ENCODE data around the gene EHF.

The EHF gene

DNA sequence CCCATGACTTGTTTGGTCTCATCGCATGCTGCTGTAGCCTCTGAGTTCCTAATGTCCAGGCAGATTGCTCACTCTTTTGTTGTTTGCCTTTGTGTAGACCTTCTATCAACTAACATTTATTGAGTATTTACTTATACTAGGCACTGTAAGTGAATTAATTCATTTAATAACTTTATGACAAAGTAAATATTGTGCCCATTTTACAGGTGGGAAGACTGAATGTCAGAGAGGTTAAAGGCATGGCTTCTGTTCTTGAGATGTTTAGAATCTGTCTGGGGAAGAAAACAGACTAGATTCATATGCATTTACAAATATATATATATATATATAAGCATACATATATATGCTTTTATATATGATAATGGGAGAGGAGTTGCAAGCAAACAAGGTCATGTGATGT is 27.1 kb downstream of the EHF start:
- no peak overlapping the region for H3K4me3 ChIP-seq (ENCODE audit: low read length)
- H3K9me3 ChIP-seq (ENCODE audit: insufficient read depth, low read depth, low read length): no peaks in the 10 kb centered on the region
- no peaks in the 10 kb centered on the region for H3K36me3 ChIP-seq (ENCODE audit: insufficient read depth, low read depth, low read length)
- peaks cover 15% of the 10 kb centered on the region for H3K4me1 ChIP-seq (ENCODE audit: insufficient read depth, low read length)
- H3K9ac ChIP-seq (ENCODE audit: low read depth, low read length): no peak overlapping the region
- no peak overlapping the region for H3K27ac ChIP-seq (ENCODE audit: low read length)
- H3K27me3 ChIP-seq (ENCODE audit: insufficient read depth, low read length): no peaks in the 10 kb centered on the region; the same call in 1 of the 2 replicates

- Histone ChIP-seq H3K9me3 (ENCODE audit: insufficient read depth, low read depth, low read length) (no peaks in the 10 kb centered on the region), H3K9ac (ENCODE audit: low read depth, low read length) (no peak overlapping the region), H3K4me3 (ENCODE audit: low read length) (no peak overlapping the region), H3K36me3 (ENCODE audit: insufficient read depth, low read depth, low read length) (no peaks in the 10 kb centered on the region), H3K4me1 (ENCODE audit: insufficient read depth, low read length) (peaks cover 23% of the 10 kb centered on the region), H3K27me3 (ENCODE audit: insufficient read depth, low read length) (no peaks in the 10 kb centered on the region; the same call in 1 of the 2 replicates), H3K27ac (ENCODE audit: low read length) (no peak overlapping the region)
Measured at GRCh38 chr11:34649597-34649996, 28.7 kb downstream of the EHF start.

- H3K36me3 ChIP-seq (ENCODE audit: insufficient read depth, low read depth, low read length): no peaks in the 10 kb centered on the region
- H3K4me3 ChIP-seq (ENCODE audit: low read length): no peak overlapping the region
- no peaks in the 10 kb centered on the region; the same call in 1 of the 2 replicates for H3K27me3 ChIP-seq (ENCODE audit: insufficient read depth, low read length)
- no peaks in the 10 kb centered on the region for H3K9me3 ChIP-seq (ENCODE audit: insufficient read depth, low read depth, low read length)
- peaks cover 23% of the 10 kb centered on the region for H3K4me1 ChIP-seq (ENCODE audit: insufficient read depth, low read length)
- no peak overlapping the region for H3K9ac ChIP-seq (ENCODE audit: low read depth, low read length)
- H3K27ac ChIP-seq (ENCODE audit: low read length): no peak overlapping the region
Measured at GRCh38 chr11:34650528-34650927, 29.6 kb downstream of the EHF start.

GRCh38 chr11:34651551-34651950 is 30.7 kb downstream of the EHF start:
- Histone ChIP-seq H3K27ac (ENCODE audit: low read length) (no peak overlapping the region), H3K9ac (ENCODE audit: low read depth, low read length) (no peak overlapping the region), H3K4me1 (ENCODE audit: insufficient read depth, low read length) (peaks cover 23% of the 10 kb centered on the region), H3K27me3 (ENCODE audit: insufficient read depth, low read length) (no peaks in the 10 kb centered on the region; the same call in 1 of the 2 replicates), H3K36me3 (ENCODE audit: insufficient read depth, low read depth, low read length) (no peaks in the 10 kb centered on the region), H3K9me3 (ENCODE audit: insufficient read depth, low read depth, low read length) (no peaks in the 10 kb centered on the region), H3K4me3 (ENCODE audit: low read length) (no peak overlapping the region)

DNA sequence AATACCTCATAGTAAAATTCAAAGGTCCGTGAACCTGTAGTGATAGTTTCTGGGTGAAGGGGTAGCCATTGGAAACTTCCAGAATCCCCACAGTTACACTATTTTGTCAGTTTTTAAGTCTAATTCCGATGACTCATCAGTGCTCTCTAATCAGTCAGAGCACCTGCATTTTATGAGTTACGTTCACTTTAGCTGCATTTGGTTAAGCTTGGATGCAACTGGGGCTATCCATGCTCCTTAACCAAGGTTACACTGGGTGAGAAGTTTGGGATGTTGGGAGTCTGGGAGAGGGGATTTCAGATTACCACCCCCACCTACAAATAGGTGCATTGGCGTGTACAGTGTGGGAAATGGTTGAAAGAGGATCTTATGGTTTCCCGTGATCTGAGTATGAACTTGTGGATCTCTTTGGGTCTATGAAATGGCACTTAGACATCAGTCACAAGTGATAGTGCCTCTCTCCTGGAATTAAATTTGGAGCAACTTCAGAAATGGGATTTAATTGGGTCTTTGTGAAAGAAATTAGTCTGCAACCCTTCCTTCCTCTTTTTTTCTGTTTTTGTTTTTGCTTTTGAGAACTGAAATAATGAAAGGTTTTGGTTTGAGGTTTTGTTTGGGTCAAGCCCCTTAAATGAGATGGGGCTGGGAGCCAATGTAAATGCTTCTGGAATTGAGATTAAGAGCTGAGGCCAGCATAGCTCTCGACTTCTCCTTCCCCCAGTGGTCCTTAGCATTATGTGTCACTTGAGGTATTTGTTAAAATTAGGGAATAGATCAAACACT is 31.5 kb downstream of the EHF start:
- Histone ChIP-seq H3K9me3 (ENCODE audit: insufficient read depth, low read depth, low read length) (no peaks in the 10 kb centered on the region), H3K36me3 (ENCODE audit: insufficient read depth, low read depth, low read length) (no peaks in the 10 kb centered on the region), H3K4me3 (ENCODE audit: low read length) (no peak overlapping the region), H3K27ac (ENCODE audit: low read length) (no peak overlapping the region), H3K9ac (ENCODE audit: low read depth, low read length) (no peak overlapping the region), H3K4me1 (ENCODE audit: insufficient read depth, low read length) (peaks cover 23% of the 10 kb centered on the region), H3K27me3 (ENCODE audit: insufficient read depth, low read length) (no peaks in the 10 kb centered on the region; the same call in 1 of the 2 replicates)

DNA sequence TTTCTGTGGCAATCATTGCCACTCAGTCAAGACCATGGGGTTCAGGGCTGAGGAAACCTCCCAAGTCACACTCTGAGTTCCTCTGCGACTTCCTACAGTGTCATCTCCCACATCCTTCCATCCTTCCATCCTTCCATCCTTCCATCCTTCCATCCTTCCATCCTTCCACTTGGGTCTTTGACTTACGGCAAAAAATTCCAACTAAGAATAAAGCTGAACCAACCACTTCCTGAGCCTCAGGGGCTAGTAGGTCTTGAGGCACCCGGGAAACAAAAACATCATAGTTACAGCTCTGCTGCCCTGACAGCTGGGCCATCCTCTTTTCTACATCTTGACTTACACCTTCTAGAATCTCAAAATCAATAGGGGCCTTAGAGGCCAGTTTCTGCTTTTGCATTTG is 32.1 kb downstream of the EHF start:
- Histone ChIP-seq H3K36me3 (ENCODE audit: insufficient read depth, low read depth, low read length) (no peaks in the 10 kb centered on the region), H3K27ac (ENCODE audit: low read length) (no peak overlapping the region), H3K27me3 (ENCODE audit: insufficient read depth, low read length) (no peaks in the 10 kb centered on the region; the same call in 1 of the 2 replicates), H3K4me1 (ENCODE audit: insufficient read depth, low read length) (peaks cover 23% of the 10 kb centered on the region), H3K4me3 (ENCODE audit: low read length) (no peak overlapping the region), H3K9me3 (ENCODE audit: insufficient read depth, low read depth, low read length) (no peaks in the 10 kb centered on the region), H3K9ac (ENCODE audit: low read depth, low read length) (no peak overlapping the region)

DNA sequence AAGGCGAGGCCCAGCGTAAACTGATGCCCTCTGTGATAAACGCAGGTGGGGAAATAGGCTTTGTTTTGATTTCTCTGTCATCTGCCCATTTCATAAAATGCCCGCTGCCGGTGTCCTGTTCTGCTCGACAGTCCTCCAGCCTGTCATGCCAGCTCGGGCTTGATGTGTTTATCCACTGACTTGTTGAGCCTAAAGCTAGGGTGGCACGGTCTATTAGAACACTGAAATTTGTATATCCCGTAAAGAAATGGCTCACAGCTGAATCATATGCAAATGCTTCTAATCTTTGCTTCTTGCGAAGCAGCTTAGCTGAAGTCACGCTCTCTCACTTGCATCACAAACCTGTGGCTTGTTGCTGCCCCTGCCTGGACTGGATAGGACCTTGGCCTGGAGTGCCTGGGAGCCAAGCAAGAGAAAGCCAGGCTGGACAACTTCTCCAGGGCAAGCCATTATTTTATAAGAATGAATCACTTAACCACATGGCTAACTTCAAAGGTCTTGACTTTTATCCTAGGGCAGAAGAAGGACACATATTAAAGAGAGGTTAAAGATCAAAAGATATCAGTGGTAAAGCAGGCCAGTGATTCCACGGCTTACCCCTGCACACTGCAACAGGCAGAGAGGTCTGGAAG is 33.1 kb downstream of the EHF start:
- Histone ChIP-seq H3K4me3 (ENCODE audit: low read length) (no peak overlapping the region), H3K9ac (ENCODE audit: low read depth, low read length) (no peak overlapping the region), H3K27ac (ENCODE audit: low read length) (no peak overlapping the region), H3K27me3 (ENCODE audit: insufficient read depth, low read length) (no peaks in the 10 kb centered on the region; the same call in 1 of the 2 replicates), H3K4me1 (ENCODE audit: insufficient read depth, low read length) (peaks cover 23% of the 10 kb centered on the region), H3K9me3 (ENCODE audit: insufficient read depth, low read depth, low read length) (no peaks in the 10 kb centered on the region), H3K36me3 (ENCODE audit: insufficient read depth, low read depth, low read length) (no peaks in the 10 kb centered on the region)

DNA sequence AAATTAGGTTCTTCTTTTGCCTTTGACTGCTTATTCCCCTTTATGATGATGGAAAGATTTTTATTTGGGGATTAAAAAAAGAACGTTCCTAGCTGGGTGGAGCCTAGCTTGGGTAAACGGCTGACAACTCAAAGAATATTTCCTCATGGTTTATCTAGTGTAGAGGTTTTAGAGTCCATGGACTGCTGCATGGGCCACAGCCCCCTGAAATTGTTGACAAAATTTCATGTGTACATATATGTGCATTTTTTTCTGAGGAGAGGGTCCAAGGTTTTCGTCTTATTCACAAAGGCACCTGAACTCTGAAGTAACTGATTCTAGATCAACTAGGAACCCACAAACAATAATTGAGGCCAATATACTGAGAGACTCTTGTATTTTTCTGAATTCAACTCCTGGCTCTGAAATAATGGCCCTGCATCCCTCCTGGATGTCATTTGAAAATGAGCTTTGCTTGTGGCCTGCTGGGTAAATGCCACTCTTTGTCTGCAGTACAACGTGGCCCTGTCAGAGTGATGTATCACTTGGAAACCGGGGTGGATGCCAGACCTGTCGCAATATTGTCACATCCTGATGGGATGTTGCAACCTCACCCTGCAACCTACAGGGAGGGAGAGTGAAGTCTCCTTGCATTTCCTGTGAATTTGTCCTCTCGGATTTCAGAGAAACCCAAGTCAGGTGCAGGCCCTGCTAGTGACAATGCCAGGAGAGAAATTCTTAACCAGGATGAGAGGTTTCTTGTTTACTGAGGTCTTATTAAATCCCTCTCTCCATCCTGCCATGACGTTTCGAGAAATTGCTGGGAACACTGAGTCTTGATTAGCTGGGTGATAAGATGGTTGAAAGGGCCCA is 33.8 kb downstream of the EHF start:
- Histone ChIP-seq H3K4me1 (ENCODE audit: insufficient read depth, low read length) (peaks cover 23% of the 10 kb centered on the region), H3K9ac (ENCODE audit: low read depth, low read length) (no peak overlapping the region), H3K9me3 (ENCODE audit: insufficient read depth, low read depth, low read length) (no peaks in the 10 kb centered on the region), H3K27me3 (ENCODE audit: insufficient read depth, low read length) (no peaks in the 10 kb centered on the region; the same call in 1 of the 2 replicates), H3K4me3 (ENCODE audit: low read length) (no peak overlapping the region), H3K36me3 (ENCODE audit: insufficient read depth, low read depth, low read length) (no peaks in the 10 kb centered on the region), H3K27ac (ENCODE audit: low read length) (no peak overlapping the region)

DNA sequence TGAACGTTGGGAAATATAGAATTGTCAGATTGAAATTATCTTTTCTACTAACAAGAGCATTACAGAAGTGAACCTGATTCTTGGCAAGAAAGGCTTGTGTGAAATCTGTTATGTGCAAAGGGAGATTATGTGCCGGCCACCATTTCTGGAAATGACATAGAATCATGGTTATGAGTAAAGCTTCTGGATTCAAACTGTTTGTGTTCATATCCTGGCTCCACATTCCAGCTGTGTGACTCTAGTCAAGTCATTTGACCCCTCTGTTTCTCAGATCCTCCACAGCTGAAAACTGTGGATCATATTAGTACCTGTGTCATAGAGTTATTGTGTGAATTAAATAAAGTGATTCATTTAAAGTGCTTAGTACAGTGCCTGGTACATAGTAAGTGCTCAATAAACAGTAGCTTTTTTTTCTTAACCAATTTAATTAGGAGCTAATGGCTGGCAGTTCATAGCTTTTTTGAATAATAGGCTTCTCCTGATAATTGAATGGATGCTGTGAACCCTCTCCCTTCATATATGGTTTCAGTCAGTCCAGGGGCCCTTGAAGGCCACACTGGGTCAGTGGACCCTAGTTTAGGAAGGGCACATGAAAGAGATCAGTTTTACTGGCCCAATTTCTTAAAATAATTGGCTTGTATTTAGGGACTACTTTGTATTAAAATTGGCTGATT is 34.6 kb downstream of the EHF start:
- Histone ChIP-seq H3K36me3 (ENCODE audit: insufficient read depth, low read depth, low read length) (no peaks in the 10 kb centered on the region), H3K27ac (ENCODE audit: low read length) (no peak overlapping the region), H3K4me1 (ENCODE audit: insufficient read depth, low read length) (peaks cover 23% of the 10 kb centered on the region), H3K9ac (ENCODE audit: low read depth, low read length) (no peak overlapping the region), H3K9me3 (ENCODE audit: insufficient read depth, low read depth, low read length) (no peaks in the 10 kb centered on the region), H3K27me3 (ENCODE audit: insufficient read depth, low read length) (no peaks in the 10 kb centered on the region; the same call in 1 of the 2 replicates), H3K4me3 (ENCODE audit: low read length) (no peak overlapping the region)

- no peak overlapping the region for H3K9ac ChIP-seq (ENCODE audit: low read depth, low read length)
- H3K4me1 ChIP-seq (ENCODE audit: insufficient read depth, low read length): peaks cover 22% of the 10 kb centered on the region
- no peak overlapping the region for H3K27ac ChIP-seq (ENCODE audit: low read length)
- H3K36me3 ChIP-seq (ENCODE audit: insufficient read depth, low read depth, low read length): no peaks in the 10 kb centered on the region
- no peaks in the 10 kb centered on the region for H3K9me3 ChIP-seq (ENCODE audit: insufficient read depth, low read depth, low read length)
- no peaks in the 10 kb centered on the region for H3K27me3 ChIP-seq (ENCODE audit: insufficient read depth, low read length)
- H3K4me3 ChIP-seq (ENCODE audit: low read length): no peak overlapping the region
Measured at GRCh38 chr11:34656062-34656720, 35.3 kb downstream of the EHF start.

All from iPS-20b (cell line).